KBM-7 (cell line): ENCODE data around the gene PTCRA.
A peak's percentile ranks its signal among the peaks of the same experiment; 100 is the strongest.
"Not testable (repeated sequence)": the region's sequence is repeated elsewhere in the genome, so short reads cannot be mapped to it uniquely, and the experiment has no call there.

Experiments
- DNase-seq: peaks from one replicate; pipeline ENCODE4 v3.0.0-alpha.2; 2015
- in situ Hi-C: fragments of 300-500 bp; cut with MboI; formaldehyde crosslinking; loops from 2 replicates; pipeline ENCODE4 v1.14.3; 2020; ENCODE audit warnings: low sequenced_read_pairs, low pct_unique_long_range_greater_than_20kb, mixed read lengths

The PTCRA gene

DNA sequence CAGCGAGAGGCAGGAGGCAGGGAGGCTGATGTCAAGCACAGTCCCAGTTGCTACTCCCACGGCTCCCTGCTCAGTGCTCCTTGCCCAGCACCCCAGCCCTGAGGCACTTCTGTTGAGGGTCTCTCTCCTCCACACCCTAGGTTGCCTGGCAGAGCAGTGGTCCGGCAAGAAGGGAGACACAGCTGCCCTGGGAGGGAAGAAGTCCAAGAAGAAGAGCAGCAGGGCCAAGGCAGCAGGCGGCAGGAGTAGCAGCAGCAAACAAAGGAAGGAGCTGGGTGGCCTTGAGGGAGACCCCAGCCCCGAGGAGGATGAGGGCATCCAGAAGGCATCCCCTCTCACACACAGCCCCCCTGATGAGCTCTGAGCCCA, 22.6 kb downstream of the PTCRA start:
- in situ Hi-C loops = no loop called here
- DNase-seq = no peak

DNA sequence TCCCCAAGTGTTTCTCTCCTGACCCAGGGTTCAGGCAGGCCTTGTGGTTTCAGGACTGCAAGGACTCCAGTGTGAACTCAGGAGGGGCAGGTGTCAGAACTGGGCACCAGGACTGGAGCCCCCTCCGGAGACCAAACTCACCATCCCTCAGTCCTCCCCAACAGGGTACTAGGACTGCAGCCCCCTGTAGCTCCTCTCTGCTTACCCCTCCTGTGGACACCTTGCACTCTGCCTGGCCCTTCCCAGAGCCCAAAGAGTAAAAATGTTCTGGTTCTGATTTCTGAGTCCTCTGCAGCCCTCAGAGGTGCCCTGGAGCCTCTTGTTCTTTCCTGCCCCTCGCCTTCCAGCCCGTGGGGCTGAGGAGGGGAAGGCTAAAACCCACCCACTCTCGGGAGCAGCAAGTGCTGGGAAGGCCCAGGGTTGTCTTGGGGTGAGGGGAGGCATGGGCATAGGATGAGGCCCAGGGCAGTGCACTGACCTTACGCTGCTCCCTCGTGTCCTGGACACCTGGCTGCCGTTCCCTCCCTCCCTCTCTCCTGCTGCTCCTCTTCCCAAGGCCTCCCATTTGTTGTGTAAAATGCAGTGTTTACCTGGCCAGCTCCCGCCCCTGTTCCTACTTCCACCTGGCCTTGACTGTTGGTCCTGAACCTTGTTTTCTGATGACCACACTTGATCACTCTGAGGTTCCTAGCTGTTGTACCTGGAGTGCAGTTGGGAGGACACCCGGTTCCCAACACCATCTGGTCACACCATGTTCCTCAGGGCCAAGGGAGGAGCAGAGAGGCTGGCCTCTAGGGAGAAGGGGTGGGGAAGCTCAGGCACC, 23.3 kb downstream of the PTCRA start:
- DNase-seq = no peak
- in situ Hi-C loops = no loop called here

DNA sequence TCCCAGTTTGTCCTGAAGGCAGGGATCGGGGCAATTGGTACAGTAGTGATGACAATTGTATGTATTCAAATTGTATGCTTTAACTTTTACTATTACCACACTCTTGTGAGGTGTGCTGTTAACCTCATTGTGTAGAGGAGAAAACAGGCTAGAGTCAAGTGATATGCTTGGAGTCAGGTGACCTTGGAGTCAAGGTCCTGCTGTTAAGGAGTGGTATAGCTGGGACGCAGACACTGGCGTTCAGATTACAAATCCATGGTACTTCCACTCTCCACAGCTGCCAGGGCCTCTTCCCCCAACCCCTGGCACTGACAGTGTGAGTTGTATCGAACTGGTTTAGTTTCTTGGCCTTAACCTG, 23.9 kb downstream of the PTCRA start:
- DNase-seq = no peak
- in situ Hi-C loops = no loop called here

DNA sequence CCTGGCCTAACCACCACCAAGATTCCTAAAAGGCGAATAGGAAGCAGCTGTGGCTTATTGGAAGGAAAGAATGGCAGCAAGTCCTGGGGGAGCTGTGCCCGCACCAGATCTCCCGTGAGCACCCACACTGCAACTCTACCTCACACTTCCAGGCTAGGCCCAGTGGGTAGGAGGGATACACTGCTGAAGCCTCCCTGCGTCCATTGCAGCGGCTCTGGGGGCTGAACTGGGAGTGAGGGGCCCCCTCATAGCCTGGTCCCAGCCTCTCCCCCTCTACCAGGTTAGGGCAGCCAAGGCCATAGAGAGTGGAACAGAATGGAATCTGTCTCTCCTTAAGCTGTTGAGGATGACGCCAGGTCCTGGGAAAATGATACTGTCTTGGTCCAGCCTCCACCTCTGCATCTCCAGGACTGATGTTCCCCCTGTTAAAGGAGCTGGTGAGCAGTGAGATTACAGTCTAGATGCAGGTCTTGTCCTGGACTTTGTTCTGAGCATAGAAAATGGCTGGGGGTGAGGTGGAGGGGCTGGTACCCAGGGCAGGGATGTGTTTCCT, 24.7 kb downstream of the PTCRA start:
- DNase-seq = no peak
- in situ Hi-C loops = no loop called here

DNA sequence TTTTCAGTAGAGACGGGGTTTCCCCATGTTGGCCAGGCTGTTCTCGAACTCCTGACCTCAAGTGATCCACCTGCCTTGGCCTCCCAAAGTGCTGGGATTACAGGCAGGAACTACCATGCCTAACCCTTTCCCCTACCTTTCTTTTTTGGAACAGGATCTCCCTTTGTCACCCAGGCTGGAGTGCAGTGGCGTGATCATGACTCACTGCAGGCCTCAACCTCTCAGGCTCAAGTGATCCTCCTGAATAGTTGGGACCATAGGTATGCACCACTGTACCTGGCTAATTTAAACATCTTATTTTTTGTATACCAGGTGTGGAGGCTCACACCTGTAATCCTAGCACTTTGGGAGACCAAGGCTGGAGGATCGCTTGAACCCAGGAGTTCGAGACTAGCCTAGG, 25.5 kb downstream of the PTCRA start:
- in situ Hi-C loops, DNase-seq: not testable (repeated sequence)

DNA sequence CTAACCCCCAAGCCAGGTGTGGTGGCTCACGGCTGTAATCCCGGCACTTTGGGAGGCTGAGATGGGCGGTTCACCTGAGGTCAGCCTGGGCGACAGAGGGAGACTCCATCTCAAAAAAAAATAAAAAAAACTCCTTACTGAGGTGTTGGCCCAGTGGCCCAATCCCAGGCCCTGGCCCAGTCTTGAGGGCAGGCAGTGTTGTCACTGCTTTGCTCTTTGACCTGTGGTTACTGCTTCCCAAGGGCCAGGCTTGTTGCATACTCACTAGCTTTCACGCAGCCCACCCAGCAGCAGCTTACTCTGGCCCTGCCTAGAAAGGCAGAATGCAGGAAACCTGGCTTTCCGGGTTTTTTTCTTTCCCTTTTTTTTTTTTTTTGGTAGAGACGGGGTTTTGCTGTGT, 26.6 kb downstream of the PTCRA start:
- in situ Hi-C loops = no loop called here
- no peak for DNase-seq

DNA sequence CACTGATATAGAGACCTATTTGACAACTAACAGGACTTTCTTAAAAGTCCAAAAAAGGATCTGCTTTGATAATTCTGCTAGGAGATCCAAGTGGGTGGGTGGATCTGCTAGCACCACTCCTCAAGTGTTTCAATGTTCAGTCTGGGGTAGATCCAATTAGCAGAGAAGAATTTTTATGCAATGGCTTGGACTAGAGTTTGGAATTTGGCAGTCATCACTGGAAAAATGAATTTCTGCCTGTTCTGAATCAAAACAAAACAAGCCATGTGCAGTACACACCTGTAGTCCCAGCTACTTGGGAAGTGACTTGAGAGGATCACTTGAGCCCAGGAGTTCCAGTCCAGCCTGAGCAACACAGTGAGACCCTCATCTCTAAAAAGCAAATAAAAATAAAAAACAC, 32.1 kb downstream of the PTCRA start:
- in situ Hi-C loops = no loop called here
- DNase-seq = no peak

DNA sequence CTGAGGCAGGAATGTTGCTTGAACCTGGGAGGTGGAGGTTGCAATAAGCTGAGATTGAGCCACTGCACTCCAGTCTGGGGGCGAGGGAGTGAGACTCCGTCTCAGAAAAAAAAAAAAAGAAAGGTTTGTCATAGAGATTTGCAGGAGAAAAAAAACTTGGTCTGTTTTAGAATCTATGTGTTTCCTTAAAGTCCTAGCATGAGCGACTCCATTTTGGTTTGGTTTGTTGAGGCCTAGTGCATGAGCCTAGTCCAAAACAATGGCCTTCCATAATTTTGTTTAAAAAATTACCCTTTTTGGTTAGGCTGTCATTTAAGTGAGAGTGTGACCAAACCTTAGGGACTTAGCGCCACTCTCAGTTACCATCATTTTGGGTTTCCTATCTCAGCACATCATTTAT, 36.5 kb downstream of the PTCRA start:
- no peak for DNase-seq
- in situ Hi-C loops = no loop called here

DNA sequence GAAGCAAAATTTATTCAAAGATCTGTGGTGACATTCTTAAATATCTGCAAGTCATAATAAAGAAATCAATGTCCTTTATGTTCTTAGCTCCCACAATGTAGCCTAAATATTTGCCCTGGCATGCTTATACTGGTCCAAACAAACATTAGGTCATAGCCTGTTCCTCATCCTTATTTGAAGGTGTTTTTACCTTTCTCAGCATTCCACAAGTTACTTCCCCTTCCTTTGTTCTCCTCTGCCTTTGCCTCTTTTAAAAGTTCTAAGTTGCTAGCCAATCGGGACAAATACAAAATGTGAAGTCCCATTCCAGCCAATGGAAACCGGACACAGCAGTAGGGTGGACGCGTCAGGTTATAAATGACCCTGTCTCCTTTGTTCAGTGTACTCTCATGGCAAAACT, 38.6 kb downstream of the PTCRA start:
- DNase-seq, in situ Hi-C loops: not testable (repeated sequence)

DNA sequence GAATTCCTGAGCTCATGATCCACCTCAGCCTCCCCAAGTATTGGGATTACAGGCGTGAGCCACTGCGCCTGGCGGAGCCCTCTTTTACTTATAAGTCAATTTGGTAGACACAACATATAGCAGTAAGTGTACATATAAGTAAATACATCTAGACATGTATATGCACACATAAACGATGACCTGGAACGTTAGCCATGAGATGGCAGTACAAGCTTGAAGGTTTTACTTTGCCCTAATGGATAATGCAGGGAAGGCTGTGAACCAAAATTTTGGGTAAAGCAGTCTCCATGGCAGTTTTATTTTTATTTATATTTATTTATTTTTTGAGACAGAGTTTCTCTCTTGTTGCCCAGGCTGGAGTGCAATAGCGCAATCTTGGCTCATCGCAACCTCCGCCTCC, 42.3 kb downstream of the PTCRA start:
- DNase-seq = no peak
- in situ Hi-C loops = no loop called here

DNA sequence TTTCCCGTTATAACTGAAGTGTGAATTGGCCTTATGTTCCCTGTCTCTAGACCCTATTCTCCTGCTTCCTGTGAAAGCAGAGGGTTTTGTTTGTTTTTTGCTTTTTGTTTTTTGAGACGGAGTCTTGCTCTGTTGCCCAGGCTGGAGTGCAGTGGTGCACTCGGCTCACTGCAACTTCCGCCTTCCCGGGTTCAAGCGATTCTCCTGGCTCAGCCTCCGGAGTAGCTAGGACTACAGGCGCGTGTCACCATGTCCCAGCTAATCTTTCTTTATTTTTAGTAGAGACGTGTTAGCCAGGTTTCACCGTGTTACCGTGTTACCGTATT, 44.0 kb downstream of the PTCRA start:
- in situ Hi-C loops = no loop called here
- DNase-seq = no peak

DNA sequence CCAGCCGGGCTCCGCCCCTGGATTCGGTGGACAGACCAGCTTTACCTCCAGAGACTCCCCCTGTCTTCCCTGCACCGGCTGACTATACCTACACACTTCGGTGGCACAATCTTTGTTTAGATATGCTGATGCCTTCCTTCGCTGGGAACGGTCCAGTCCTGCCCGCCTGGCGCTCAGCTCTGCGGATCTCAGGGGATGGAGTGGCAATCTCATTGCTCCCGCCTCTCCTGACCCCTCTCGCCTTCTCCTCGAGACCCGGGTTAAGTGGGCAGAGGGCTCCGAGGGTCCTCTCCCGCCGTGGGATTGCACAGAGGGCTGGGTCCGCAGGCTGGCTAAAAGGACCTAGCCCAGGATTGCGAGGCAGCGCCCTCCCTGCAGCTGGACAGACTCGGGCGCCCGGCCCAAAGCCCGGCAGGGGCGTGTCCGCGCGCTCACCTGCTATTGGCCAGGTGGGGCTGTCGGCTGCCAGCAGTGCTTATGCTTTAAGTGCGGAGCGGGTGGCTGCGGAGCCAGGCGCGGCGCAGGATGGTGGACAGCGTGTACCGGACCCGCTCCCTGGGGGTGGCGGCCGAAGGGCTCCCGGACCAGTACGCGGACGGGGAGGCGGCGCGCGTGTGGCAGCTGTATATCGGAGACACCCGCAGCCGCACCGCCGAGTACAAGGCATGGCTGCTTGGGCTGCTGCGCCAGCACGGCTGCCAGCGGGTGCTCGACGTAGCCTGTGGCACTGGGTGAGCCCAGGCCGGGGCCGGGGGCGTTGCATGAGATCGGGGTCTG, 44.6 kb downstream of the PTCRA start, which contains the start of gene GNMT:
Gene GNMT, plus strand, starts transcription at position 512 of the 777 bp plus-strand sequence. Its CDS starts 14 bp downstream, at position 526.
- DNase-seq = no peak
- in situ Hi-C loops = no loop called here

DNA sequence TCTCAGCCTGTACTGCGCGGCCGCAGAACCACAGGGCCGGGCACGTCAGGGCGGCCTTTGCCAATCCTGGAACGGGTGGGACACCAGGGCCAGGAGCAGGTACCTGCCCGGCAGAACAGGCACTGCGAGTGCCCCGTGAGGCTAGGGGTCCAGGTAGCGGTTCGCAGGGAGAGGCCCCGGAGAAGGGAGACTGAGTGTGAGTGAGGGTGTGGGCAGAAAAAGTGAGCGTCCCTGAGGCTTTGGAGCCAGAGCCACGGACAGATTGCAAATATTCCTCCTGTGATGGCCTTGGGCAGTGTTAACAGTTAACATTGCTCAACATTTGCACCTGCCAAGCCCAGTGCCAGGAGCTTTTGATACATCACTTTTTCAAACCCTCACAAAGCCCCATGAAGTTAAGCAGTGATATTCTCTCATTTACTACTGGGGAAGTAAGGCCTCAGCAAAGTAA, 45.2 kb downstream of the PTCRA start:
- DNase-seq = no peak
- in situ Hi-C loops = no loop called here

DNA sequence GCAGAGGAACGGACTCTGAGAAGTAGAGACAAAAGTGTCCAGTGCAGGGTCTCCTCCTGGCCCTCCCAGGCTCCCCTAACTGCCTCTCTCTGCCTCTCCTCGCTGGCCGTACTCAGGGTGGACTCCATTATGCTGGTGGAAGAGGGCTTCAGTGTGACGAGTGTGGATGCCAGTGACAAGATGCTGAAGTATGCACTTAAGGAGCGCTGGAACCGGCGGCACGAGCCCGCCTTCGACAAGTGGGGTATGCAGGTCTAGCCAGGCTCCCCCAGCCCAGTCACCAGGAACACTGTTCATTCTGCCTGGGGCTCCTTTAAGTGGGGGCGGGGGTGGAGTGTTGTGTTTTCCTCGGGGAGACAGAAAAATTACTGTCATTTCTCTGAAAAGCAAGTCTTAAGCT, 46.2 kb downstream of the PTCRA start:
- in situ Hi-C loops = no loop called here
- DNase-seq = no peak

DNA sequence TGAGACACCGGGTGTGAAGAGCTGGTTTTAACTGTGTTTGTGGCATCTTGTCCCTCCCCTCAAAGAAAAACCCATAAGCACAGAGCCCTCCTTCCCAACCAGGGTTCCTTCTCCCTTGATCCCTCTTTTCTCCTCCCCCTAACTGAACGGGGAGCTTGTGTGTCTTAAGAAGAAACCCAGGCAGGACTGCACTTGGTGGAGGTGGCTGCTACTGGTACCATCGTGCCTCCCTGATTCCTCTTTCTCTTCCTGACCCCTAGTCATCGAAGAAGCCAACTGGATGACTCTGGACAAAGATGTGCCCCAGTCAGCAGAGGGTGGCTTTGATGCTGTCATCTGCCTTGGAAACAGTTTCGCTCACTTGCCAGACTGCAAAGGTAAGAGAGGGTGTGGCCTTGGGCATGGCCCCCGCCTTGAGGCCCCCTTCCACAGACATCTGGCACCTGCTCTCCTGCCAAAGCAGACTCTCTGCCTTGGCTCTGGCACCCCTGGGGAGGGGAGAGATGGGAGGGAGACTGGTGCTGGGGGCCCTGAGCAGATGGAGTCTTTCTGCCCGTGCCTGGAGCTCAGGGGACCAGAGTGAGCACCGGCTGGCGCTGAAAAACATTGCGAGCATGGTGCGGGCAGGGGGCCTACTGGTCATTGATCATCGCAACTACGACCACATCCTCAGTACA, 46.8 kb downstream of the PTCRA start:
- in situ Hi-C loops = no loop called here
- DNase-seq = no peak

DNA sequence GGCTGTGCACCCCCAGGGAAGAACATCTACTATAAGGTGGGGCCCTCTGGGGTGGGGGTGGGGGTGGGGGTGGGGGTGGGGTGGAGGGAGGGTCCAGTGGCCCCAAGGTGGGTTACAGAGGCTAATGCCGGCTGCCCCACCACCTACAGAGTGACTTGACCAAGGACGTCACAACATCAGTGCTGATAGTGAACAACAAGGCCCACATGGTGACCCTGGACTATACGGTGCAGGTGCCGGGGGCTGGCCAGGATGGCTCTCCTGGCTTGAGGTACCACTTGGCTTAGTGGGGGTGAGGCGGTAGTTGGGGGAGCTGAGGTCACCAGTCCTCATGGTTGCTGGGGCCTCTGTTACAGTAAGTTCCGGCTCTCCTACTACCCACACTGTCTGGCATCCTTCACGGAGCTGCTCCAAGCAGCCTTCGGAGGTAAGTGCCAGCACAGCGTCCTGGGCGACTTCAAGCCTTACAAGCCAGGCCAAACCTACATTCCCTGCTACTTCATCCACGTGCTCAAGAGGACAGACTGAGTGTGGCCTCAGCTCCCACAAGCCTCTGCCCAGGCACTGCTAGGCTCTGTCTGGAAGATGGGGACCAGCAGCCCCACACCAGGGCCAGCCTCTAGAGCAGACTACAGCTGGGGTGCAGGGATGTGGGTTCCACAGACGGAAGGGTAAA, 47.5 kb downstream of the PTCRA start:
- no peak for DNase-seq
- in situ Hi-C loops = no loop called here

DNA sequence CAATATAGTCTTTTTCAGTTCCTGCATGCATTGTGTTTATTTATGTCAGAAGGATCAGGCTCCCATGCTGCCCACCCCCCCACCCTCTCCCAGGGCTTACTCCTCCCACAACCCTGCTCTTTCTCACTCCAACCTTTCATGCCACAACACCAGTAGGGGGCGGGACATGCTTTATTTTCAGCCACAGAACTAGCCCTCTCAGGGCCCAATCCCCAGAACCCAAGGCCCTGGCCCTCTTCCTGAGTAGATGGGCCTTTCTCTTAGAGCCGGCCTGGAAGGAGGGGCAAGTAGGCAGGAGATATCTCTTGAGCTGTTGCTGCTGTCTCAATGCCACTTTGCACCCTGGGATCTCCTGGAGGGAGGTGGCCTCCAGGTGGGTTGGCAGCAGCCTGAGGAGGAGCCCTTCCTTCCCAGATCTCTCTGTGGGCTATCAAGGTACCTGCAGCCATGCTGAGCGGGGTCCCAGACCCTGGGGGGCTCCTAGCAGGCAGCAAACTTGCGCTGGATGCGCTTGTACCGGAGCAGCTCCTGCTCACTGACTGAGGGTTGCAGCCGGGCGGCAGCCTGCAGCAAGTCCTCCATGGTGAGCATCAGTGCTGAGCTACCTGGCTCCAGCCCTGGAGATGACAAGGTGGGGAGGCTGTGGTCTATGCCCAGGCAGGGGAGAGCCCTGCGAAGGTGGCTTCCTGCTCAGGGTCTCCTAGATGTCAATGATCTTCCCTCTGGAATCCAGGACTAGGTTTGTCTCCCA, 48.2 kb downstream of the PTCRA start:
- DNase-seq = peak; percentile 74
- in situ Hi-C loops = no loop called here

DNA sequence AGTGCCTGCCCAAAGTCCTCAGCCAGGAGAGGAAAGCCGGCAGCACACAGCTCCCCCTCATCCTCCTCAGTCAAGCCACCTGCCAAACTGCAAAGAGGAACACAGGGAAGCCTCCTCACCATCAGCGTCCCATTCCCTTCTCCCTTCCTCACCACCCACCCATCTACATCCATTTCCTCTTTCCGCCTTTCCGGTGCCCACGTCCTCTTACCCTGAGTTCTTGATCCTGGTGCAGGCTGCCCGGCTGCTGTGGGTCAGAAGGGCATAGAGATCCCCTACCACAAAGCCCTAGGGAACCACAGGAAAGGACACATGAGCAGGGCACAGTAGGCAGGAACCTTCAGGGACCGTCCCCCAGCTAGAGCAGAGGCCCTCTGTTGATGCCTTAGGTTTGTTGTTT, 50.7 kb downstream of the PTCRA start:
- in situ Hi-C loops = no loop called here
- no peak for DNase-seq

DNA sequence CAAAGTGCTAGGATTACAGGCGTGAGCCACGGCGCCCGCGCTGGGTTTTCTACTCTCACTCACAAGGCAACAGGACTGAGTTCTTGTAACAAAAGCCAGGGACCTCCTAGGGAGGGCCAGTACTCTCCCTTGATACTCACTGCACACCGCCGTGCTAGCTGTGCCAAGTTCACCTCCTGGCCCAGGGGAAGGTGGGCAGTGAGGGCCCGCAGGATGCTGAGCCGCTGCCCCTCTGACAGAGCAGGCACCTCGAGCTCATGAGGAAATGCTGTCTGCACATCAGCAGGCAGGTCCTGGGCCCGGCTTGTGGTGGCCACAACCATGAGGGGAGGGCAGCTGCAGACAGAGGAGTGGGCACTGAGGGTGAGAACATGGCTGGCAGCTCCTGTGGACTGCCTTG, 51.4 kb downstream of the PTCRA start:
- in situ Hi-C loops = no loop called here

More for the DNA sequence above, 51.4 kb downstream of the PTCRA start:
- no peak for DNase-seq
